Measurements from ENCODE around the gene RPS6KA2. TPM values are rescaled to one million over a fixed set of nuclear protein-coding genes. Genes with fewer than 3 reads are reported as not detected.

The RPS6KA2 gene
- total RNA-seq, 4 donors from 2014 or later: 22.7 to 55.9 (median 40.6) TPM

DNA sequence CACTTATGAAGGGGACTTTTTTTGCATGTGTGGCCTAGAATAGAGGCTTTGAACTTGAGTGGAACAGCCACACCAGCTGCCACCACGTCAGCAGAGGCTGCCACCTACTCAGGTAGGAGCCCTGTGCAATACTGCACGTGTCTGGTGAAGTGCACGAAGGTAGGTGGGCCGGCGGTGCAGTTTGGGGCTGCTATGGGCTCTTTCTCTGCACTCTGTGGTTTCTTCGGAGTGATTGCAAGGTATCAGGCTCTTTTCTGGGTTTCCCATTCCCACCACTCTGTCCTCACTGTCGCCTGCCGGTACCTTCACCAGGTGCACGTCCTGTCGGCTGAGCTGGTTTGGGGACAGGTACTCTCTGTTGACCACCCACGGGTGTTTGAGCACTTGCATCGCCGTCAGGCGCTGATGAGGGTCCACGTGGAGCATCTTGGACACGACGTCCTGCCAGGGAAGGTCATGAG, 213.5 kb downstream of the RPS6KA2 start:
- peak in 1 of 2 donors; percentile 59 for DNase-seq (ENCODE audit: low spot score in 2 of 2)
- TF ChIP-seq, protein P1, sequence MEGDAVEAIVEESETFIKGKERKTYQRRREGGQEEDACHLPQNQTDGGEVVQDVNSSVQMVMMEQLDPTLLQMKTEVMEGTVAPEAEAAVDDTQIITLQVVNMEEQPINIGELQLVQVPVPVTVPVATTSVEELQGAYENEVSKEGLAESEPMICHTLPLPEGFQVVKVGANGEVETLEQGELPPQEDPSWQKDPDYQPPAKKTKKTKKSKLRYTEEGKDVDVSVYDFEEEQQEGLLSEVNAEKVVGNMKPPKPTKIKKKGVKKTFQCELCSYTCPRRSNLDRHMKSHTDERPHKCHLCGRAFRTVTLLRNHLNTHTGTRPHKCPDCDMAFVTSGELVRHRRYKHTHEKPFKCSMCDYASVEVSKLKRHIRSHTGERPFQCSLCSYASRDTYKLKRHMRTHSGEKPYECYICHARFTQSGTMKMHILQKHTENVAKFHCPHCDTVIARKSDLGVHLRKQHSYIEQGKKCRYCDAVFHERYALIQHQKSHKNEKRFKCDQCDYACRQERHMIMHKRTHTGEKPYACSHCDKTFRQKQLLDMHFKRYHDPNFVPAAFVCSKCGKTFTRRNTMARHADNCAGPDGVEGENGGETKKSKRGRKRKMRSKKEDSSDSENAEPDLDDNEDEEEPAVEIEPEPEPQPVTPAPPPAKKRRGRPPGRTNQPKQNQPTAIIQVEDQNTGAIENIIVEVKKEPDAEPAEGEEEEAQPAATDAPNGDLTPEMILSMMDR (IDR thresholded peaks at IDR 0.05): no peak
- no peak for TF ChIP-seq POLR2A (IDR thresholded peaks at IDR 0.05)
- intact Hi-C loops (cut with DNase I; ENCODE audit: low total_unique reads): no loop called here
- no peak overlapping the region for H3K4me3 ChIP-seq (ENCODE audit: low read depth, poor library complexity, severe bottlenecking)
- WGBS, 2 donors: 92 to 97% methylated on average over 17 of the region's 17 CpGs

DNA sequence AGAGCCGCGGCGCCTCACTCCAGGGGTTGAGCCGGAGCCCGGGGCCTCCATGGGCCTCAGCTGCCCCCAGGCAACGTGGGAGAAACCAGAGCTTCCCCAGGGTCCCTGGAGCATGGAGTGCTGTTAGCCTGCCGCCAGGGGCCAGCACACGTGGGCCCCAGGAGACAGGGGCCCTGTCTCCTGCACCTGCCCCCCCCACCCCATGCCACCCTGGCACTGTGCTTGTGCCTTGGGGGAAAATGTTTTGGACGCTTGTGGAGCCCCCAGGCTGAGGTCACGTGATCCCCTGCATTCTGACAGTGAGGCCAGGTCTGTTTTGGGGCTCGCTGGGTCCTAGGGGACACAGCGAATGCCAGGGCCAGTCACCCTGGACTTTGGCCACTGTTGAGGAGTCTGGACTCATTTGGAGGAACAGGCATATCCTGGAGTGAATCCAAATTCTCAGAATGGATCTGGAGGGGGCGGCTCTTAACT, 214.1 kb downstream of the RPS6KA2 start:
- intact Hi-C loops (cut with DNase I; ENCODE audit: low total_unique reads): no loop called here
- TF ChIP-seq, protein P1 (IDR thresholded peaks at IDR 0.05): no peak
- TF ChIP-seq POLR2A (IDR thresholded peaks at IDR 0.05): no peak
- no peak overlapping the region for H3K4me3 ChIP-seq (ENCODE audit: low read depth, poor library complexity, severe bottlenecking)
- 93 to 98% methylated on average over 9 of the region's 13 CpGs for WGBS, 2 donors
- peak in 1 of 2 donors; percentile 76 for DNase-seq (ENCODE audit: low spot score in 2 of 2)

DNA sequence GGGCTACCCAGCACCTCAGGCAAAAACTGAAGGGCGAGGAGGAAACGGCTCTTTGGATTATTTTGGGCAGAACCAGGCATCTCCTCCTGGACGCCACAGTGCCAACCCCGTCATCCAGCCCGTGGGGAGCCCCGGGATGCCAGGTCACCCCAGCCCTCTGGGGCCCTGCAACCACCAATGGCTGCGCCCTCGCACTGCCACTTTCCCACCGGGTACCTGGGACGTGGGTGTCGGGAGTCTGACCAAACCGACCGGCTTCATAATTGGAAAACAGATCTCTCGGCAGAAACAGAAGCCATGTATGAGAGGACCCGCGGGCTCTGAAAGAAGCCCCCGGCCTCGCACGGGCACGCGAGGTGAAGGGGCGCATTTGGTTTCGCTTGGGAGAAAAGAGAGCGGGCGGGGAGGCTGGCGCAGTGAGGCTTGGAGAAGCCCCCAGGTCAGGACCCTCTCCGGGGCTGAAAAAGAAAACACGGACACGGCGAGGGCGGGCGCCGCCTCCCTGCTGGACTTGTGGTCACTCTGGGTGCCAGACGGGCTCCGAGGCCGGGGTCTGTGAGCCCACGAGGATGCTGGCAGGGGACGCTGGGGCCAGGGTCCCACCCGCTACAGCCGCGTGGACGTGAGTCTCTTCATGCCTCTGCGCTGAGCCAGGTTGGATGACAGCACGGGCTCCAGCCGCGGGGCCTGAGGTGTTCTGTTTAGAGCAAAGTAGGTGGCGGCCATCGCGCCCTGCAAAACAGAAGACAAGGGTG, 214.7 kb downstream of the RPS6KA2 start:
- TF ChIP-seq POLR2A (IDR thresholded peaks at IDR 0.05): no peak
- TF ChIP-seq, protein P1 (IDR thresholded peaks at IDR 0.05): no peak
- peak in 1 of 2 donors; percentile 83 for DNase-seq (ENCODE audit: low spot score in 2 of 2)
- intact Hi-C loops (cut with DNase I; ENCODE audit: low total_unique reads): no loop called here
- 94 to 95% methylated on average over 49 of the region's 49 CpGs for WGBS, 2 donors
- H3K4me3 ChIP-seq (ENCODE audit: low read depth, poor library complexity, severe bottlenecking): no peak overlapping the region

DNA sequence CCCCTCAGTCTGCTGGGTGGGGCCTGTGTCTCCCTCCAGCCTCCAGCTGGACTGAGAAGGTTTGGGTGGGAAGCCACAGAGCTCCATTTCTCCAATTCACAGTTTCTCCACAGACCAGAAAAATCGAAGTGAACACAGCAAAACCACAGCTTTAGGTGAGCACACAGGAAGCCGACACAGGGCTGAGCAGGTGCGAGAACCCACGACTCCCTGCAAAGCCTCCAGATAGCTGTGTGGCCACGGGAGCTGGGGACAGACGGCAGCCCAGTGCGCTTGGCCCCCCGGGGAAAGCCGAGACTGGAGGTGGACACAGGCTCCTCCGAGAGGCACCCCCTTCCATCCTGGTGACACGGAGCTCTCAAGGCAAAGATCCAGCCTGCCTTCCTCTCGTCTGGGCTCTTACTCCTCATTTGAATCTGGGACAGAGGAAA, 215.3 kb downstream of the RPS6KA2 start:
- intact Hi-C loops (cut with DNase I; ENCODE audit: low total_unique reads): no loop called here
- WGBS, 2 donors: 83 to 84% methylated on average over 12 of the region's 12 CpGs
- peak in 1 of 2 donors; percentile 82 for DNase-seq (ENCODE audit: low spot score in 2 of 2)
- no peak overlapping the region for H3K4me3 ChIP-seq (ENCODE audit: low read depth, poor library complexity, severe bottlenecking)
- TF ChIP-seq POLR2A (IDR thresholded peaks at IDR 0.05): no peak
- TF ChIP-seq, protein P1 (IDR thresholded peaks at IDR 0.05): no peak

DNA sequence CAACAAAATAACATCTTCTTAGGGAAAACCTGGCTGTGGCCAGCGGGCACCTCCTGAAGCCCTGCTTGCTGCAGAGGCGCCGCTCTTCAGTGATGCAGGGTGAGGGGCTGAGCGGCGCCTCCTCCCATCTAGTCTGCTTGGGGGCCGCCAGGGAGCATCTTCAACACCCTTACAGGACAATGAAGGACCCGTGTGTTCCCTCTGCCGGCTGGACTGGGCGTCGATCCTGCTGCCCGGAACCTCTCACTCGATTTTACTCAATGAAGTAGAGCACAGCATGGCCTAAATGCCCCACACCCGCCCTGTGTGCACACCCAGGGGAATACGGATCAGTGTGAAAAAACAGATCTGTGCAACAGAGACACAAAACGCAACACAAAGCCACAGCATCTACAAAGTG, 215.8 kb downstream of the RPS6KA2 start:
- intact Hi-C loops (cut with DNase I; ENCODE audit: low total_unique reads): no loop called here
- 89 to 91% methylated on average over 15 of the region's 15 CpGs for WGBS, 2 donors
- no peak overlapping the region for H3K4me3 ChIP-seq (ENCODE audit: low read depth, poor library complexity, severe bottlenecking)
- DNase-seq (ENCODE audit: low spot score in 2 of 2): no peak
- no peak for TF ChIP-seq POLR2A (IDR thresholded peaks at IDR 0.05)
- TF ChIP-seq, protein P1 (IDR thresholded peaks at IDR 0.05): no peak
